Neural progenitor cell (in vitro differentiated cells): ENCODE measurements around the gene IKBIP.

Source experiments
- CTCF ChIP-seq: fragments of 200-600 bp; sonication (generic); IDR thresholded peaks from 2 replicates; pipeline ENCODE4 v1.5.1; 2017; ENCODE audit warnings: antibody characterized with exemption, mild to moderate bottlenecking
- EZH2 ChIP-seq: fragments of 200-600 bp; sonication (generic); IDR thresholded peaks from 2 replicates; pipeline ENCODE4 v1.6.1; 2017; ENCODE audit warnings: antibody characterized with exemption, mild to moderate bottlenecking, moderate library complexity
- EZH2phosphoT487 ChIP-seq: fragments of 200-600 bp; sonication (generic); IDR thresholded peaks from 2 replicates; pipeline ENCODE4 v1.6.1; 2017; ENCODE audit warnings: antibody characterized with exemption

- TF ChIP-seq CTCF = no peak
- TF ChIP-seq EZH2phosphoT487 = no peak
- no peak for TF ChIP-seq EZH2
These were observed 26.9 kb upstream of the IKBIP start for GRCh38 chr12:98671459-98671858.
